ENCODE measurements around the gene TNIP3. TPM values are rescaled to one million over a fixed set of nuclear protein-coding genes. Genes with fewer than 3 reads are reported as not detected.

The TNIP3 gene
- polyA plus RNA-seq, 3 donors = 1.6 to 3.0 (median 2.4) TPM

Other genes with a start within 250 kb of the TNIP3 start
- 10 to 100 TPM; 13.7 to 18.1 (median 15.4) TPM for gene PRDM5, start 241.6 kb downstream of the TNIP3 start, polyA plus RNA-seq (ENCODE audit: insufficient read length in 3 of 3)
- 10 to 100 TPM; 56.9 to 60.5 (median 58.8) TPM for gene NDNF, start 91.8 kb downstream of the TNIP3 start, polyA plus RNA-seq (ENCODE audit: insufficient read length in 3 of 3)
- 1 to 10 TPM in 2 of 3 donors, under 1 TPM in 1; 0.64 to 1.9 (median 1.0) TPM for gene QRFPR, start 216.7 kb upstream of the TNIP3 start, polyA plus RNA-seq (ENCODE audit: insufficient read length in 3 of 3)